Endothelial cell of umbilical vein (primary cell): ENCODE measurements around the gene MCTP1.

ENCODE experiments used
- POLR2AphosphoS5 ChIP-seq: IDR thresholded peaks from 2 replicates; pipeline ENCODE4 v1.6.1; 2012; ENCODE audit warnings: low read depth, mild to moderate bottlenecking, control low read depth, low read length, moderate library complexity; ENCODE audit not compliant: insufficient read depth
- TF ChIP-seq, protein P1 (sequence below), 2 donors: IDR thresholded peaks; 1 replicate in 1 of 2; 2 replicates in 1 of 2; pipeline ENCODE4 v1.5.1; 2011; ENCODE audit warnings: low read length in 2 of 2, mild to moderate bottlenecking in 2 of 2, moderate library complexity in 2 of 2, control low read depth in 1 of 2, inconsistent platforms in 1 of 2, low read depth in 1 of 2; ENCODE audit not compliant: insufficient read depth in 1 of 2; ENCODE audit errors: extremely low read depth in 1 of 2

DNA sequence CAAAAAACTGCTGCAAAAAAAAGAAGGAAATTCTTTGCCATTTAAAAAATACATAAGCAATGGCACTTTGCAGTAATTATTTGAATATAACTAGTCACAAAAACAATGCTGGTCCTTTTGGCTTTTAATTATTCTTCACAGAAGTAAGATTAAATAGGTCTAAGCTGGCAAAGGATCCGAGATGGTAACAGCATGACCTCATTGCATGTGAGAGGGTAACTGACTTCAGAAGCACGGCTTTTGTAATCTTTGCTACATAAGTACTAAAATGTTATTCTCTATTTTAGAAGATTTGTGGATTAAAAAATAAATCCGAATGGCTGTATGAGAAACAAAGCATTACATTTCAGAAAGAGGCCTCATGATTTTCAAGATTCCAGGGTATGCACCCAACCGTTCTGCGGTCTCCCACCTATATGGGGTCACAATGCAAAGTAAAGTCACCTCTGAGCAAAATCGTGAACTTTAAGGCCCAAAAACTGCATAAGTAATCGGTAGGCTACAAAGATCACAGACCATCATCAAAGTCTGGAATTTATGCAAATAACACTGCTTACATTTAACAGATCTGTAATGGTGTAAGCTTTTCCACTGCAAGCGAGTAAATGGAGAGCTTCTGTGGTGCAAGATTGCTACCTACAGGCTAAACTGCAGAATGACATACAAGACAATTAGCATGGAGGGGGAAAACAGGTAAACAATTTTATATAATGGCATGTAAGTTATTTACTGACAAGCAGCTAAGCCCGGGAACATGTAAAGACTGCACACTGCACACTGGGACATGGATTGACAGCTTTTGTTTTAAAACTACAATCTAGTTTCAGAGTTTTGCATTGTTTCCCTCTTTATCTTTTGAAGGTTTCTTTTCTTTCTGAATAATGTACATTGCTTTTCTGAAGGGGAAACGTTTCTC is 434.8 kb downstream of the MCTP1 start:
- TF ChIP-seq POLR2AphosphoS5: no peak
- TF ChIP-seq, protein P1, sequence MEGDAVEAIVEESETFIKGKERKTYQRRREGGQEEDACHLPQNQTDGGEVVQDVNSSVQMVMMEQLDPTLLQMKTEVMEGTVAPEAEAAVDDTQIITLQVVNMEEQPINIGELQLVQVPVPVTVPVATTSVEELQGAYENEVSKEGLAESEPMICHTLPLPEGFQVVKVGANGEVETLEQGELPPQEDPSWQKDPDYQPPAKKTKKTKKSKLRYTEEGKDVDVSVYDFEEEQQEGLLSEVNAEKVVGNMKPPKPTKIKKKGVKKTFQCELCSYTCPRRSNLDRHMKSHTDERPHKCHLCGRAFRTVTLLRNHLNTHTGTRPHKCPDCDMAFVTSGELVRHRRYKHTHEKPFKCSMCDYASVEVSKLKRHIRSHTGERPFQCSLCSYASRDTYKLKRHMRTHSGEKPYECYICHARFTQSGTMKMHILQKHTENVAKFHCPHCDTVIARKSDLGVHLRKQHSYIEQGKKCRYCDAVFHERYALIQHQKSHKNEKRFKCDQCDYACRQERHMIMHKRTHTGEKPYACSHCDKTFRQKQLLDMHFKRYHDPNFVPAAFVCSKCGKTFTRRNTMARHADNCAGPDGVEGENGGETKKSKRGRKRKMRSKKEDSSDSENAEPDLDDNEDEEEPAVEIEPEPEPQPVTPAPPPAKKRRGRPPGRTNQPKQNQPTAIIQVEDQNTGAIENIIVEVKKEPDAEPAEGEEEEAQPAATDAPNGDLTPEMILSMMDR (IDR thresholded peaks at IDR 0.05; ENCODE audit: extremely low read depth in 1 of 2, insufficient read depth in 1 of 2, low read depth in 1 of 2, low read length in 2 of 2): peak; percentile 27 to 33
